Suprapubic skin (tissue), 3 donors: ENCODE measurements around the gene TTLL6.

ENCODE experiments used
- POLR2AphosphoS5 ChIP-seq, 3 donors: sonication (generic); formaldehyde crosslinking; IDR thresholded peaks; one replicate each; pipeline ENCODE4 v1.6.1; 2017; ENCODE audit warnings: antibody characterized with exemption in 3 of 3
- TF ChIP-seq, protein P1 (sequence below), 2 donors: fragments of 200-600 bp in 1 of 2; fragments of 450-650 bp in 1 of 2; sonication (generic) in 1 of 2; IDR thresholded peaks; one replicate each; pipeline ENCODE4 v1.5.1; 2016 to 2019; ENCODE audit warnings: antibody characterized with exemption in 2 of 2, mild to moderate bottlenecking in 1 of 2, moderate library complexity in 1 of 2

DNA sequence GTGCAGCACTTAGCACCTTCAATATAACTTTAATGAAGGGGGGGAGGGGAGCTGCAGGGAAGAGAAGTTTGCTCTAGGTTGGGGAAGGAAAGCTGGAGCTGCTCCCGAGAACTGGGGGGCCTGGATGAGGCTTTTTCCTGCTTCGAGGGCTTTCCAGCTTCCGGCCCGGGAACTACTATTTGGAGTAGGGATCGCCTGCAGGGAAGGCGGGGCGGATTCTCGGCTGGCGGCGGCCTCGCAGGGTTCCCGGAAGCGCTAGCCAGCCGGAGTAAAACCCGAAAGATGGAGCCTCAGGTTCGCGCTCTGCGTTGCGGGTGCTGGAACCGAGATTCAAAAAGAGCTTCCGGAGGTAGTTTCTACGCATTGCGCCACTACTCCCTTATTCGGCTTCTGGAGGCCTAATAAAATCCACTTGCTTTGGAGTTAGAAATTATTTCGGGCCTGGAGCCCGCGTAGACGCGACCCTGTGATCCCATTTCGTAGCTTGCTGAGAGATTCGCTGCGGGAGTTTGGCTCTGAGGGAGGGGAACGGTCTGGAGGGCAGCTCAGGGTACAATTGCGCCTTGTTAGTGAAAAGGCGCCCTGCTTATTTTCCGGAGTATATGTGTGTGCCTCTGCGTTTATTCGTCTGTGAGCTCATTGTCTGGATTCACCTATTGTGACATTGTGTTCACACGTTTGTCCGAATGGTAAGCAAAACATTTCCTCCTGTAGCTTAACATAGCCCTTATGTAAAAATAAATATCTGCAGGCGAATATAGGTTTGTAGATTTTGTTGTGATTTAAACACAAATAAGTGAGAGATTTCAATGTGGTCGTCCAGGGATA is 93.4 kb downstream of the TTLL6 start:
- TF ChIP-seq, protein P1, sequence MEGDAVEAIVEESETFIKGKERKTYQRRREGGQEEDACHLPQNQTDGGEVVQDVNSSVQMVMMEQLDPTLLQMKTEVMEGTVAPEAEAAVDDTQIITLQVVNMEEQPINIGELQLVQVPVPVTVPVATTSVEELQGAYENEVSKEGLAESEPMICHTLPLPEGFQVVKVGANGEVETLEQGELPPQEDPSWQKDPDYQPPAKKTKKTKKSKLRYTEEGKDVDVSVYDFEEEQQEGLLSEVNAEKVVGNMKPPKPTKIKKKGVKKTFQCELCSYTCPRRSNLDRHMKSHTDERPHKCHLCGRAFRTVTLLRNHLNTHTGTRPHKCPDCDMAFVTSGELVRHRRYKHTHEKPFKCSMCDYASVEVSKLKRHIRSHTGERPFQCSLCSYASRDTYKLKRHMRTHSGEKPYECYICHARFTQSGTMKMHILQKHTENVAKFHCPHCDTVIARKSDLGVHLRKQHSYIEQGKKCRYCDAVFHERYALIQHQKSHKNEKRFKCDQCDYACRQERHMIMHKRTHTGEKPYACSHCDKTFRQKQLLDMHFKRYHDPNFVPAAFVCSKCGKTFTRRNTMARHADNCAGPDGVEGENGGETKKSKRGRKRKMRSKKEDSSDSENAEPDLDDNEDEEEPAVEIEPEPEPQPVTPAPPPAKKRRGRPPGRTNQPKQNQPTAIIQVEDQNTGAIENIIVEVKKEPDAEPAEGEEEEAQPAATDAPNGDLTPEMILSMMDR (IDR thresholded peaks at IDR 0.05) = no peak
- no peak for TF ChIP-seq POLR2AphosphoS5 (IDR thresholded peaks at IDR 0.05)
